Hematopoietic multipotent progenitor cell (in vitro differentiated cells): Measurements from ENCODE around the gene TEX12. TPM values are rescaled to one million over a fixed set of nuclear protein-coding genes. Genes with fewer than 3 reads are reported as not detected.
"Not testable (repeated sequence)": the region's sequence is repeated elsewhere in the genome, so short reads cannot be mapped to it uniquely, and the experiment has no call there.

ENCODE experiments used
- DNase-seq, 3 donors: peaks; one replicate each; pipeline ENCODE4 v3.0.0-alpha.2; 2011 to 2015; ENCODE audit warnings: low read depth in 2 of 3, low spot score in 2 of 3
- total RNA-seq: library from RNA; depleted of rRNA; stranded (reverse); fragments of >200 nt; gene quantifications from one replicate; pipeline ENCODE4 v1.2.3, GENCODE V29; 2012

The TEX12 gene, protein sequence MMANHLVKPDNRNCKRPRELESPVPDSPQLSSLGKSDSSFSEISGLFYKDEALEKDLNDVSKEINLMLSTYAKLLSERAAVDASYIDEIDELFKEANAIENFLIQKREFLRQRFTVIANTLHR
- total RNA-seq = not detected

DNA sequence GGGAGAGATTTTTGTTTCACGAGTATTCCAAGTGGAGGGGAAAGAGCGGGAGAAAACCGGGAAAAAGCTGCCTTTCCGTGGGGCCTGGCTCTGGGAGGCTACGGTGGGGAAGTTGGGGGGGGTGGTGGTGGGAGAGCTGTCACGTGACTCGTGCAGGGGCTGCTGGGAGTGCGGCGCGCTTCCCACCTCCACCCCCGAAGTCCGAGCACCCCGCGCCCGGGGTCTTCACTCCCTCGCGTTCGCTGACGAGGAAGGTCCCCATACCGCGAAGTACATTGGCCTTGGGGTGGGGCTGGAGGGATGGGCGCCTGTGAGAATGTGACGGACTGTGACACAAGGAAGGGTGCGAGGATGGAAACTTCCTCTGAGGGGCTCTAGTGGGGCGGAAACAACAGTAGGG is at the start of gene TEX12:
Gene TEX12, plus strand, starts transcription at position 228 of the 400 bp plus-strand sequence. CDS start 1,897 bp downstream, outside the sequence.
- DNase-seq = no peak

DNA sequence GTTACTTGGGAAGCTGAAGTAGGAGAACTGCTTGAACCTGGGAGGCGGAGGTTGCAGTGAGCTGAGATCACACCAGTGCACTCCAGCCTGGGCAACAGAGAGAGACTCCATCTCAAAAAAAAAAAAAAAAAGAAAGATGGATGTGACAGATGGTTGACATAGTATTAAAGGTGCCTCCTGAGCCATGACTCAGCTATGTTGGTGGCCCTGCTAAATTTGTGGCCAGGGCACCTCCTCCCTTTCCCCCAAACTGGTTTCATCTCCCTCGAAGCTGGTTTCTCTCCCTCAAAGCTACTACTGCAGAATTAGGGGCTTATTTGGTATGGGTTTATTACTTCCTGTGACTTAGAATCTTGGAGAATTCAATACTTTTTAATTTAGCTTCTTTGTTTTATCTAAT is 49.0 kb upstream of the TEX12 start:
- peak in 1 of 3 donors; percentile 16 for DNase-seq

DNA sequence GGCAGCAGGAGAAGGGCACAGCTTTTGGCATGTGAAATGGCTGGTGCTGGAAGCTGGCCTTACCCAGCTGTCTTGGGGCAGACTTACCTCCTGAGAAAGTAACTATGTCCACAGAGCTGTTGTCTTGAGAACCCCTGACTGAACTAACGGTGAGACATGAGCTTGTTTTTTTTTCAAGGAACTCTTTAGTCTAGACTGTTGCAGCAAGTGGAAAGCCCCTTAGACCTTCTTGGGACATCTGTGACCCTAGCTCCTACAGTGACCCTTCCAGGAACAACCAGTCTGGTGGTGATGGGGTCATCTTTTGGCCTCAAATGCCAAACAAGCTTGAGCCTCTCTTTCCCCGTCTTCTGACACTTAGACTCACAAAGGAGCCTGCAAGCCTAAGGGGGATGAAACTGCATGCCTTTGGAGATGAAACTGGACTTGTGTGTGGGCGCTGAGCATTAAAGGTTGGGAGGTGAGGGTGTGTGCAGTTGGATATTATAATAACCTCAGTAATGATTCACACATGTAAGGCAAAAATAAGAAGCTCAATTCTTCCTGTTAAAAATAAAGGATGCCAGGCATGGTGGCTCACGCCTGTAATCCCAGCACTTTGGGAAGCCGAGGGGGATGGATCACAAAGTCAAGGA is 45.1 kb upstream of the TEX12 start:
- no peak for DNase-seq

DNA sequence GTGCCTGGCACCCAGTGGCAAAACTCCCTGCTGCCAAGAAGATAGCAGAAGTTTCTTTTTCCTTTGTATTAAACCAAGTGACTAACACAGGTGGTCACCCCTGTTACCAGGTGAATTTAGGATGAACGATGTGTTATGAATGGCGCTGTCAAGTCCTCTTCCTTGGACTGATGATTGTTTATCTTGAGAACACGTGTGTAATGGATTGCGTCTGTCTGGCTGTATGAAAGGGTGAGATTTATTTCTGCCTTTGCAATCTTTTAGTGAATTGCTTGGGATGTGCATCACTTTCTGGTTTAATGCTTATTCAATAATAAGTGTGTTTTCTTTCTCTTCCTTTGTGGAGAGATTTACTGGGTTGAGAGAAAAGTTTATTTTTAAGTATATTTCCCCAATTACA is 44.0 kb upstream of the TEX12 start:
- no peak for DNase-seq

DNA sequence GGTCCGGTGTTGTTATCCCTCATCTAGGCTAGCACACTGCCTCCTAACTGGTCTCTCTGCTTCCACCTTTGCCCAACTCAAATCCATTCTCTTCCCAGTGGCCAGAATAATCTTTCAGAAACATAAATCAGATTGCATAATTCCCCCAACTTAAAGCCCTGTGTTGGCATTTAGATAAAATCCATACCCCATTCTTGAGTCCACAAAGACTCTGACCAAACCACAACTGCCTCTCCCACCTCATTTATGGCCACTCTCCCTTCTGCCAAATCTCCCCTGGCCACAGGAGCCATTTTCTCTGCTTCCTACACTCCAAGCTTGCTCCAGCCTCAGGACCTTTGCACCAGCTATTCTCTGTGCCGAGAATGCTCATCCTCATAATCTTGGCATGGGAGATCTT is 40.1 kb upstream of the TEX12 start:
- DNase-seq = no peak

DNA sequence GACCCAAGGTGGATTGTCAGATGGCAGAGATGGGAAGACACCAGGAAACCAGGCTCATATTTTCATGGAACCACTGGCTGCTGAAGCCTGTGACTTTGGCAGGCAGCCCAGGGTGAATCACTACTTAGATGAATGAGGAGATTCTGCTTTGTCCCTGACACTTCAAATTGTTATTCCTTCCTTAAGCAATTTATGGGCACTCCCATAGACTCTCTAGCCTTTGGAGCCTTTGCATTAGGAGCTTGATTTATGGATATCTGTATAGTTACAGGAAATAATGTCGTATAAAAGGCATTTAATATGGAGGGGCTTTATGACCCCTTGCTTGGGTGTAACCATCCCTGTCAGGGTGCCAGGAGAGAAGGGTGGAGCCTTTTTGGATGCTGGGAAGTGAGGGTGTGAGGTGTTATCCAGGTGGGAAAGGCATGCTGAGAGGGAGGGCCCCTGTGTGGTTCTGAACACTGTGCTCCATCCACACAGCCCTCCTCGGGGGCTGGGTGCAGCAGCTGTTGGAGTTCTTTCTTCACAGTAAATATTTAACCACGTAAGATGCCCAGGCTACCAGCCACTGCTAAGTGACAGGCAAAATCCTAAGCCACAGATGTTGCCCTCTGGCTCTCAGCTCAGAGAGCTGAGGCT is 38.6 kb upstream of the TEX12 start:
- DNase-seq = no peak

DNA sequence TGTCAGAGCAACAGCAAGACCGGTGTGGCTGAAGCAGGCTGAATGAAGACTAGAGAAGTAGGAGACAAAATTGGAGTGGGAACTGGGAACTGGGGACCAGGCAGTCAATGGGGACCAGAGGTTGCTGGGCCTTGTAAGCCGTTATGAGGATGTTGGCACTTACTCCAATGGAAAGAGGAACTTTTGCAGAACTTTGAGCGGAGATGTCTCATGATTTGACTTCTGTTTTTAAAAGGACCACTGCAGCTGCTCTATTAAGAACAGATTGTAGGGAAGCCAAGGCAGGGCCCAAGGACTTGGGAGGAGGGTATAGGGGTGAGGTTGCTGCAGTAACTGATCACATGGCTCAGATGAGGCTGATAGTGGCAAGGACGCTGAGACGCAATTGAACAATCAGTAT is 37.5 kb upstream of the TEX12 start:
- DNase-seq = peak in 2 of 3 donors; percentile 35 to 73

DNA sequence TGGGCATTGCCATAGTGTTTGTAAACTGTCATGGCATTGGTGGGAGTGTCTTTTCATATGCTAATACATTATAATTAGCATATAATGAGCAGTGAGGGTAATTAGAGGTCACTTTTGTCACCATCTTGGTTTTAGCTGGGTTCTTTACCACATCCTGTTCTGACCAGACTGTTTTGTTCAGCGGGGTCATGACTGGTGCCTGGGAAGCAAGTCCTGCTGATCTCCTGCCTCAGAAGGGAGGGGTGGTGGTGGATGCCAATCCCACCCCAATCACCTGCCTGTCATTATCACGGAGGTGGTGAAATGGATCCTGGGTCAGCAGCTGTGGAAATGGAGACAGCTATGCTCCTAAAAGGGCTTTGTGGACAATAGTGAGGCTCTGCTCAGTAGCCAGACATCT is 34.4 kb upstream of the TEX12 start:
- no peak for DNase-seq

DNA sequence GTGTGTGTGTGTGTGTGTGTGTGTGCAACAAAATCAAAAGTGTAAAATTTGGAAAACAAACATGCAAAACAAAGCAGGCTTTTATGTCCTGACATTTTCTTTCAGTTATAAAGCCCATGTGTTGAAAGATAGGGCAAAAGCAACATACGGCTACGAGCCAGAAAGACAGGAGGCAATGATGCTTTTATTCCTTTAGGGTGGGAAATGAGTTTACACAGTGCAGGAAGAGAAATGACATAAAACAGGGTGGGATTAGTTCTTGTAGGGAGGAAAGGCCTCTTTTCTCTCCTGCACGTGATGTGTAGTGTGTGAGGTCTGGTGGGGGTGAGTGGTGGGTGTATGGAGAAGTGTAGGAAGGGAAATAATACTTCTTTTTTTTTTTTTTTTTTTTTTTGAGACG is 32.7 kb upstream of the TEX12 start:
- no peak for DNase-seq

DNA sequence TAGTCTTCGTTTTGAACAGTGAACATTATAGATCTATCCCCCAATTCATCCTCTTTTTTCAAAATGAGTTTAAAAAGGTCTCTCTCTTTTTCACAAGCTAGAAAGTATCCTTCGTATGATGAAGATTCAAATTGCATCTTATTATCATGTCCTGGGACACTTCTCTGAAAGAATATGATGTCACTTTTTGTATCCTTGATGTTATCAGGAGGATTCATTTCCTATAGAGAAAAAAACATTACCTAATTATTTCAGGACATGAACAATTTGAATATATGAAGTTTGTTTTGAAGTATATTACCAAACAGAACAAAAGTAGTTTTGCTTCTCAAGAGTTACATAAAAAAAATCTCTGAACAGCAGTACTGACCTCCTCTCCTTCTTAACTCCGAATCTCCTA is 23.6 kb upstream of the TEX12 start:
- no peak for DNase-seq

DNA sequence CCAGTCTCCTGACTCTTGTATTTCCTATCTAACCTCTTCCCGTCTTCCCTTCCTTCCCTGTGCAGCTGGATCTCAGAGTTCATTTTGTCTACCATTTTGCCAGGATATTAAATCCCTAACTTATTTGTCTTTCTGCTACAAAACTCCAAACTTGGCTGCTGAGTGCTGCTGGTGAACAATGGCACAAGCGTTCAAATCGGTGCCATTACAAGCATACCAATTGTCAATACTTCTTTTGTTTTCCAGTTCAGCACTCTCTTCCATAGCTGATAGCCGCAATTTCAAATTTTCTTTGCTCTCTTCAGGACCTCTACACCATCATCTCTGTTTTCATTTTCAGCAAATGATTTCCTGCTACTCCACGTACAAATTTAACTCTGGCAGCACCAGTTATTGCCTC is 16.7 kb upstream of the TEX12 start:
- DNase-seq = no peak

DNA sequence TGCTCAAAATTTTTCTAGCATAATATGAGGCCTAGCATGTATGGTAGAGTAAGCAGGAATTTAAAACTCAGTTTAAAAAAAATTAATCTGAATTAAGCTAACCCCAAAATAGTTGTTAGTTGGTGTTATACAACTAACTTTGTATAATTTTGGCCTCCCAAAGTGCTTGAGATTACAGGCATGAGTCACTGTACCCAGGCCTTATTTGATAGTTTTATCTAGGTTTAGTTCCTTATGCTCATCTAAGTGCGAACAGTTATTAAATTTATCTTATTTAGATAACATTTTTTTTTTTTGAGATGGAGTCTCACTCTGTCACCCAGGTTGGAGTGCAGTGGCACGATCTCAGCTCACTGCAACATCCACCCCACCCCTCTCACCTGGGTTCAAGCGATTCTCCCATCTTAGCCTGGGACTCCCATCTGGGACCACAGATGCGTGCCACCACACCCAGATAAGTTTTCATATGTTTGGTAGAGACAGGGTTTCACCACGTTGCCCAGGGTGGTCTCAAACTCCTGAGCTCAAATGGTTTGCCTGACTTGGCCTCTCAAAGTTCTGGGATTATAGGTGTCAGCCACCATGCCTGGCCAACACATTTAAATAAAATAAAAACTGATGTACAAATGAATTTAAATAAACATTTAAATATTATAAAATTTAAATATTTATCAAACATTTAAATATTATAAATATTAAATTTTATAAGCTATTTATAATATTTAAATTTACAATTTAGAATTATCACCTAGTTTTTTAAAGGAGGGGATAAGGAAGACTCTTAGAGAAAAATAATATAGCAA is 10.8 kb upstream of the TEX12 start:
- DNase-seq = no peak

DNA sequence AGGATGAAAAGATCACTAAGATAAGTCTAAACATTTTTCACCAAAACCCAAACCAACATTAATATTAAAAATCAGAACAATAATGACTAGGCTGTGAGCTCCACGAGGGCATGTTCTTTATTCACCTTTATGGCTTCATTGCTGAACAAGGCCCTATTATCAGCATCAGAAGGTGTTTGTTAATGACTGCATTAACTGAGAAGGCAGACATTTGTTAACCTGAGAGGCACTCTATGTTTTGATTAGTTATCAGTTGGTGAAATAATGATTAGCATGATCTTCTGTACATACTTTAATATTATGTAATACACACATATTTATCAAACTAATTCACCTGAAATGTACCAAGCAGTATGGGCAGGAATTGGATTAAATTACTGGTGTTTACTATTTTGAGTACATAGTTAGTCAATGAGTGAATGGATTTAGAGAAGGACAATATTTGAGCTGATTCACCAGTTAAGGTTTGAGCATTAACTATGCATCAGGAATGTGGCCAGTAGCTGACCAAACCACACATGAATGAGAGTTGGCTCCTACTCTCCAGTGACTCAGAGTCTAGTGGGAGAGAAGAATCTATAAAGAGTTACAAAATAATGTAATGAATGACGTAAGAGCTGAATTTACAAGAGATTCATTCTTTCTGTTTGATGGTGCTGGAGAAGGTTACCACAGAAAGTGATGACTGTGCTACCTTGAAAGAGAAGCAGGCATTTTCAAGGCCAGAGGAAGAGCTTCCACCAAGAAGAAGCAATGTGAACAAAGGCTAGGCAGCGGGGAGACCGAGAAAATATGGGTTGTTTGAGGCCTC is 10.0 kb upstream of the TEX12 start:
- no peak for DNase-seq

DNA sequence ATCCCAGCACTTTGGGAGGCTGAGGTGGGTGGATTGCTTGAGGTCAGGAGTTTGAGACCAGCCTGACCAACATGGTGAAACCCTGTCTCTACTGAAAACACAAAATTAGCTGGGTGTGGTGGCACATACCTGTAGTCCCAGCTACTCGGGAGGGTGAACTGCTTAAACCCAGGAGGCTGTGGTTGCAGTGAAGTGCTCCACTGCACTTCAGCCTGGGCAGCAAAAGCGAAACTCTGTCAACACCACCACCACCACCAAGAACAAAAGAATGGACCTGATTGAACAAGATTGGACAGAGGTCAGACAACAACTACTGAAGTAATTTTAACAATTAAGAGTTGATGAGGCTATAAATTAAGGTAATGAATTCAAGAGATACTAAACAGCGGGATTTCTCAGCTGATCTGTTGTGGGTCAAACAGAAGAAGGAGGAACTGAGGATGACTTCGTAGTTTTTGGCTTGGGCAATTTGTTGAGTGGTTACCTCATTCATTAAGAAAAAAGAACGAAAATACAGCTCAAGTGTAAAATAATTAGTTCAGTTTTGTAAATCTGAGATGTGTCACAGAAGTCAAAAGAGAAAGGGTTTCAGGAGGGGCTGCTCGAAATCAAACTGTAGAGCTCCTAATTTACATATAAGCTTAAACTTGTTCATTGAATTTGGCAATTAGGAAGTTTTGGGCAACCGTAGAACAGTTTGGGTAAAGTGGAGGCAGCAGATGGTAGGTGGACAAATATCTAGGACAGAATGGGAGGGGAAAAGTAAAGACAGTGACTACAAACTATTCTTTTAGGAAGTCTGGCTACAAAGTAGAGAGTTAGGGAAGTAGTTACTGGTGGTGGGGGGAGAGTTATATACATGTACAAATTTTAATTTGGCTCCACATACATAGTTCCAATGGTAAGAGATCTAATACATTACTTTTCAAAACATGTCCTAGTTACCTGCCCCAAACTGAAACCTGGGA is 7.8 kb upstream of the TEX12 start:
- no peak for DNase-seq

DNA sequence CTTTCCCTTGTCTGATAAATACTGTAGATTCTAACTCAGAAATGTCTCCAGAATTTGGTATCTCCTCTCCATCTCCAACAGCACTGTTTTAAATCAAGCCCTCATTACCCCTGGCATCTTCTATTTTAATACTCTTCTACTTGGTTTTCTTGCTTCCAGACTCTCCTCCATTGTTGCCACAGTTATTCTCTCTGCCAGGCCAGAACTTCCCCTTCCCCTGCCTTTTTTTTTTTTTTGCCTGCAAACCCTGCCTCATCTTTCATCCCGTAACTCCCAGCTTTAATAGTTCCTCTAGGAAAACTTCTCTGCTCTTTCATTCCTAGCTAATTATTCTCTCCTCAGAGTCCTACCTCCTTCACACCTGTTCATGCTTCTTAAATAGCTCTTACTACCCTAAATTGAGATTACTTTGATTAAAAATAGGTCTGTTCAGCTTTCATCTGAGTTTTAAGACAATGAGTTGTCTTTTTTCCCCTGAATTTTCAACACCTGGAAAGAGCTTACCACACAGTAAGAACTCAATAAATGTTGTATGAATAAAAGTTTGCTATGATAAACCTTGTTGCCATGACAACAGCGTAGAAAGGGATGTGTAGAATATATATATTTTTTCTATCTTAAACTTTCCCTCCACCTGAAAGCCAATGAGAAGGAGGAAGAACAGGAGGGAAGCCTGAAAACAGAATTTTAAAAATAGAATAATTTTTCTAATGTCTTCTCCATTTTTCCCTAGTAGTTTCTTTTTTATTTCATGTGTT is 6.9 kb upstream of the TEX12 start:
- DNase-seq = peak in 1 of 3 donors; percentile 61

DNA sequence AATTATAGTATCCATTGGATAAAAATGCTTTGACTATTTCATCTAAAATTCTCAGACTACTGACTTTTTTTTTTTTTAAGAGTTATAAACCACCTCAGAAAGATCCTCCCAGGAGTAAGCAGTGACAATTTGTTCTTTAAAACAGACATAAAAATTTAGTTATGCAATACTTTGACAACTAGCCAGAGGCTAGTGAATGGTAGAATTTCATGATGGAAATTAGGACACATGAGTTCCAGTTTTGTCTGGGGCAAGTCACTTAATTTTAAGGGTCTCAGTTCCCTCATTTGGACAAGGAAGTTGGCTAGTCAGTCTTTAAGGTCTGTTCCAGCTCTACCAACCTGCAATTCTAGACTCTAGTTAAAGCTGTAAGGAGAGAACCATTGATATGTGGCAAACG is 6.2 kb upstream of the TEX12 start:
- DNase-seq = no peak

DNA sequence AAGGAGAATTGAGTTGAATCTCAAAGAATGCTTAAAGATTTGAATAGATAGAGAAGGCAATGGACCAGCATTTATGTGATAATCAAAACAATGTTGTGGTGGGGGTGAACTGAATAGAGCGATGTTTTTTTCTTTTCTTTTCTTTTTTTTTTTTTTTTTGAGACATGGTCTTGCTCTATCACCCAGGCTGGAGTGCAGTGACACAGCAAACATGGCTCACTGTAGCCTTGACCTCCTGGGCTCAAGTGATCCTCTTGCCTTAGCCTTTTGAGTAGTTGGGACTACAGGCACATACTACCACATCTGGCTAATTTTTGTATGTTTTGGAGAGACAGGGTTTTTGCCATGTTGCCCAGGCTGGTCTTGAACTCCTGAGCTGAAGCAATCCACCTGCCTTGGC is 5.0 kb upstream of the TEX12 start:
- DNase-seq = not testable (repeated sequence)

DNA sequence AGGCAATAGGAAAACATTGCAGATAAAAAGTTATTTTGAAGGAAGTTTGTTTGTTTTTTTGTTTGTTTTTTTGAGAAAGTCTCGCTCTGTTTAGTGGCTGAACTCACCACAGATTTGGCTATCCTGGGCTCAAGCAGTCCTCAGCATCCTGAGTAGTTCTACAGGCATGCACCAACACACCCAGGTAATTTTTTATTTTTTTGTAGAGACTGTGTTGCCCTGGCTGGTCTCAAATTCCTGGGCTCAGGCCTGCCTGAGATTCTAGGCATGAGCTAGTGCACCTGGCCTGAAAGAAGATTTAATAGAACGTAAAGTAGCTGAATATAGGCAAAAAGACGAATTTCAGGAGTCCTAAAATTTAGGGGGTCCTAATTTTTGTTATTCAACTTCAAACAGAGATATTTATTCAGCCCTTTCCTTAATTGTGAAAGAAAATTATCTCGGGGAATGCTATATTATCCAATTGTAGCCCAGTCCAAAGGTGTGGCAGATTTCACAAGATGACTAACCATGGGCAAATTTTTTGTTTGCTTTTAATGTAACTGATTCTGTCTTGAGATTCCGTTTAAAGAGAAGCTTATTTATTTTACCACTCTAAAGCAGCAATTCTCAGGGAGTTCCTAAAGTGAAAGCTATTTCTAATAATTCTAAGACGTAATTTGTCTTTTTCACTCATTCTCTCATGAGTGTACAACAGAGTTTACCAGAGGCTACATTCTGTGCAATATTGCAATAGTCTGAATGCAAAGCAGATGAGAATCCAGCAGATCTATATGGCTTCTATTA is 4.2 kb upstream of the TEX12 start:
- no peak for DNase-seq
